Small intestine (tissue), 7 donors: ENCODE data around the gene CRMP1. TPM values are rescaled to one million over a fixed set of nuclear protein-coding genes. Genes with fewer than 3 reads are reported as not detected.

Experiments used
- DNase-seq, 2 donors: peaks; one replicate each; pipeline versions ENCODE4 v3.0.0 to v3.0.0-alpha.2; 2013
- FAIRE-seq: peaks from 2 replicates; lab custom pipeline; 2012; peaks lifted over from hg19 to GRCh38; lab: Jason Lieb, UNC
- H3K27ac ChIP-seq, 3 donors: one replicate each; pipeline ENCODE4 v1.5.1; 2013; ENCODE audit warnings: low read length in 2 of 3, mild to moderate bottlenecking in 2 of 3, control low read depth in 1 of 3, inconsistent platforms in 1 of 3, low read depth in 1 of 3, moderate library complexity in 1 of 3
- H3K27me3 ChIP-seq, 3 donors: one replicate each; pipeline ENCODE4 v1.6.1; 2013; ENCODE audit warnings: low read length in 3 of 3, inconsistent platforms in 1 of 3; ENCODE audit not compliant: control insufficient read depth in 3 of 3, insufficient read depth in 3 of 3
- H3K36me3 ChIP-seq, 3 donors: one replicate each; pipeline ENCODE4 v1.6.1; 2013; ENCODE audit warnings: low read length in 3 of 3, inconsistent platforms in 1 of 3, low read depth in 1 of 3, mild to moderate bottlenecking in 1 of 3, moderate library complexity in 1 of 3; ENCODE audit not compliant: control insufficient read depth in 3 of 3, insufficient read depth in 2 of 3
- H3K4me1 ChIP-seq, 3 donors: one replicate each; pipeline ENCODE4 v1.6.1; 2013; ENCODE audit warnings: low read length in 2 of 3, inconsistent platforms in 1 of 3, low read depth in 1 of 3, mild to moderate bottlenecking in 1 of 3, moderate library complexity in 1 of 3; ENCODE audit not compliant: control insufficient read depth in 3 of 3, insufficient read depth in 2 of 3
- H3K4me3 ChIP-seq, 3 donors: one replicate each; pipeline ENCODE4 v1.5.1; 2013; ENCODE audit warnings: low read length in 3 of 3, control low read depth in 1 of 3, inconsistent platforms in 1 of 3, low read depth in 1 of 3, mild to moderate bottlenecking in 1 of 3, moderate library complexity in 1 of 3
- H3K9me3 ChIP-seq, 2 donors: one replicate each; pipeline ENCODE4 v1.6.1; 2013; ENCODE audit warnings: low read depth in 1 of 2, low read length in 1 of 2; ENCODE audit not compliant: control insufficient read depth in 2 of 2, insufficient read depth in 1 of 2
- WGBS, 3 donors: extraction: QIAGEN DNeasy Blood & Tissue Kit; methylation state at CpG; one replicate each; pipeline ENCODE4 v1.1.7; 2013; 5-methylcytosine and 5-hydroxymethylcytosine counted together
- polyA plus RNA-seq, 4 donors: library from polyadenylated mRNA; stranded (reverse) in 3 of 4; unstranded in 1 of 4; fragments of 200-250 nt in 3 of 4; fragments of 120-200 nt in 1 of 4; gene quantifications; one replicate each; pipeline versions ENCODE4 v1.2.1 to v1.2.3, GENCODE V29; 2013
- donor health status: healthy with polysubstance abuse.
- donor health status: control.
- donor health status: control.
- donor health status: Bipolar disorder and iron deficiency.
- donor health status: healthy.

CRMP1 gene
- polyA plus RNA-seq, 4 donors: 0.22 to 9.1 (median 3.9) TPM

DNA sequence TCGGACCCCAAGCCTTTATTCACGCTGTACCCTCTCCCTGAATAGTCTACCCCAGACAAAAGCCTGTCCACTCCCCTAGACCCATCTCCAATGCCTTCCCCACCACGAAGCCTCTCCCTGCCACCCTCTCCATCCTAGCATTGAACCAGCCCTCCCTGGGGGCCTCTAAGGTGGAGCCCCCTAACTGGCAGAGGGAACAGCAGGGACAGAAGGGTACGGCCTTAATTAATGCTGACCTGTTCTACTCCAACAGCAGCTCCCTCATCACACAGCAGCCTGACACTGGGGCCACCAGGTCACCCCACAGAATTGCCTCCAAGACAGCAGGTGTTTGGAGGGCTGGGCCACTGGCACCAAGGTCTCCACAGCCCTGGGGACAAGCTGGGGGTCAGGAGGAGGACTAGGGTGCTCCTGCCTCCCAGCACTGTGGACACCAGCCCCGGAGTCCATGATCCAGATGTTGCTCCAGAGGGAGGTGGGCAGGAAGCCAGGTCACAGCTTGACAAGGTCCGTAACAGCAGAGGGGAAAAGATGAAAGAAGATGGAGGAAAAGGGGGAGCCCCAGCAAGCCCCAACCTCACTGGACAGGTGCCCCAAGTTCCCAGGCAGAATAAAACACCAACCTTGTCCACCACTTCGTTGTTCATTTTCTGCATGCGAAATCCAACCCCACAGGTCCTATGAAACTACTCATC is 3.7 kb downstream of the CRMP1 start:
- Histone ChIP-seq H3K4me1 (no peaks in the 10 kb centered on the region), H3K4me3 (peak overlapping the region in 1 of 3 donors; percentile 15), H3K27me3 (peaks cover 32 to 59% (median 48%) of the 10 kb centered on the region in 3 donors), H3K9me3 (peaks cover 0 to 2% of the 10 kb centered on the region in 2 donors), H3K27ac (no peak overlapping the region), H3K36me3 (no peaks in the 10 kb centered on the region)
- 23 to 26% (median 25%) methylated on average over 8 of the region's 8 CpGs for WGBS, 3 donors
- DNase-seq (no peak), FAIRE-seq (no peak)

DNA sequence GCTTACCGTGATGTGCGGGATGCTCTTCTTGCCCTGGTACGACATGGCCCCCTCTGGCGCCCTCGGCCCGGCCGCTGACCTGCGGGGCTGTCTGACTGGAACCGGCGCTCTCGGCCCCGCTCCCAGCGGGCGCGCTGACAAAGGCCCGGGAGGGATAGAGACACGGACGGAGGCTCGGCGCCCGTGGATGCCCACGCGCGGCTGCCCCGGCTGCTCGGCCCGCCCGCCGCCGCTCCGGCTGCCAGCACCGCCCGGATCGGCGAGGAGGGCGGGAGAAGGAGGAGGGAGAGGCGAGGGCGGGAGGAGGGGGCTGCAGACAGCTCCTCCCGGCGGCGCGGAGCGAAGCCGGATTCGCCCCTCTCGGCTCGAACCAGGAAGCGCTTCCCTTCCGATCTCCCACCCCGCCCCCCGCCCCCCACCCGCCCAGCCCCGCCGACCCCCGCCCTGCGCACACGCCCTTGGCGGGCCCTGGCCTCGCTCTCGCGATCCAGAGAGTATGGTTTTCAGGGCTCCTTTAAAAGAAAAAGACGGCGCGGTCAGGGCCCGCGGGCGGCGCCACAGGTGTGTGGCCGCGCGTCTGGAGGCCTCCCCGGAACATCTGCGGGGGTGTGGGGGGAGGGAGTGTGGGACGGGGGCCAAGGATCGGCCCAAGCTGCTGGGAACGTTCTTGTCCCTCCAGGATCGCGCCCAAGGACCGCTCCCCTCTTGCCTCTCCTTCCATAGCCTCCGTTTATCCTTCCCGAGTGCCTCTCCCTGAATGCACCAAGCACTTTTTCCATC is 4.5 kb downstream of the CRMP1 start:
- WGBS, 3 donors: 2 to 5% (median 4%) methylated on average over 52 to 80 of the region's 81 CpGs
- H3K36me3 ChIP-seq: no peaks in the 10 kb centered on the region
- H3K9me3 ChIP-seq: peaks cover 0 to 2% of the 10 kb centered on the region in 2 donors
- DNase-seq (no peak), FAIRE-seq (no peak)
- peaks cover 32 to 51% (median 41%) of the 10 kb centered on the region in 3 donors for H3K27me3 ChIP-seq
- no peaks in the 10 kb centered on the region for H3K4me1 ChIP-seq
- H3K27ac ChIP-seq: peak overlapping the region in 1 of 3 donors; percentile 33
- H3K4me3 ChIP-seq: peak overlapping the region; percentile 10 to 22 (median 17)

DNA sequence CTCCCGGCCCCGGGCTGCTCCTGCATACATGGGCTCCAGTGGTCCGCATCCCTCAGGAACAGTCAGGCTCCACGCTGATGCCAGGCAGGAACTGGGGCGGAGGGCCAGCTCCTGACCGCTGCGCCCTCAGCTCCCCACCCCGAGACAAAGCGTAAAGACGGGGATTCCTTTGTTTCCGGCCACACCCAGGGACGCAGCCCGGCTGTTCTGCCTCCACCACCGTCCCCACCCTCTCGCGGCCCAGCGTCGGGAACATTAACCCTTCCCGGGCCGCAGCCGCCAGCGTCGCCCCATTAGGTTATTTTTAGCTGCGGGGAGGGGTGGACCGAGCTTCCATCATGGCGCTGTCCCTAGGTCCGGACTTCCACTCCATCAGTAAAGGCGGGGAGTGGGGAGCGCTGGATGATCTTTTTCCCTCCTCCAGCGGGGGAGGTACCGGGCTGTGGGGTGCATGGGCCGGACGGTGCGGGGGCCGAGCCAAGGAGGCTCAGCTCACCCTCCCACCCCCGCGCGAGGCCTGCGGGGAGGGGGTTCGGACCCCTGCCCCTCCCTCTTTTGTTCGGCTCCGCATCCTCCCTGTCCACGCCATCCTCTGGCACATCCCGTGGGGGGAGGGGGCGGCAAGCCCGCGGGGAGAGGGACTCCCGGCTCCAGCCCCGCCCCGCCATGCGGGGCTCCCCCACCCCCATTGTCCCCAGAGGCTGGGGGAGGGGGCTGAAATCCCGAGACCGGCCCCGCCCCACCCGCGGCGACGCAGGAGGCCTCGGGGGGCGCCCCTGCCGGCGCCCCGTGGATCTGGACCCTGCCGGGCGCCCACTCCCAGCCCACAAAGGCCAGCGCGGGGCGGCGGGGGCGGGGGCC is 5.3 kb downstream of the CRMP1 start:
- H3K27me3 ChIP-seq: peaks cover 32 to 48% (median 38%) of the 10 kb centered on the region in 3 donors
- DNase-seq: no peak

DNA sequence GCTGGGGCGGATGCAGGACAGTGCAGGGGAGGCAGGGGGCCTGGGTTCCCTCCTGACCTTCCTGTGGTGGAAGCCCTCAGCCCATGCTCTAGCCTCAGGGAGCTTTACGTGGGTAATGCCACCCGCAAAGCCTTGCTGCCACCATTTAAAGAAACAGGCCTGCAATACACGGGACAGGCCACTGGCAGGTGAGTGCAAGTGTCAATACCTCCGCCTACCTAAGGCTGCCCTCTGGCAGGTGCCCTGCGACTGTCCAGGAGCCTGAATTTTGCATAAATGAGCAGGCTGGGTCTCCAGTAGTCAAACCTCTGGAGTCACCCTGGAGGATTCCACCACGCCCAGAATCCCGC is 5.9 kb downstream of the CRMP1 start:
- DNase-seq: no peak
- no peaks in the 10 kb centered on the region for H3K4me1 ChIP-seq
- peaks cover 0 to 2% of the 10 kb centered on the region in 2 donors for H3K9me3 ChIP-seq
- 17 to 29% (median 20%) methylated on average over 8 of the region's 8 CpGs for WGBS, 3 donors
- peaks cover 28 to 45% (median 34%) of the 10 kb centered on the region in 3 donors for H3K27me3 ChIP-seq
- peak overlapping the region in 1 of 3 donors; percentile 46 for H3K4me3 ChIP-seq
- no peak for FAIRE-seq
- no peaks in the 10 kb centered on the region for H3K36me3 ChIP-seq
- peak overlapping the region in 1 of 3 donors; percentile 17 for H3K27ac ChIP-seq

More for the DNA sequence above, 5.3 kb downstream of the CRMP1 start:
- Histone ChIP-seq H3K4me3 (peak overlapping the region in 2 of 3 donors; percentile 17 to 46), H3K4me1 (no peaks in the 10 kb centered on the region), H3K36me3 (no peaks in the 10 kb centered on the region), H3K27ac (peak overlapping the region in 1 of 3 donors; percentile 33), H3K9me3 (peaks cover 0 to 2% of the 10 kb centered on the region in 2 donors)
- no peak for FAIRE-seq
- WGBS, 3 donors: 2 to 4% (median 3%) methylated on average over 51 to 70 of the region's 70 CpGs

DNA sequence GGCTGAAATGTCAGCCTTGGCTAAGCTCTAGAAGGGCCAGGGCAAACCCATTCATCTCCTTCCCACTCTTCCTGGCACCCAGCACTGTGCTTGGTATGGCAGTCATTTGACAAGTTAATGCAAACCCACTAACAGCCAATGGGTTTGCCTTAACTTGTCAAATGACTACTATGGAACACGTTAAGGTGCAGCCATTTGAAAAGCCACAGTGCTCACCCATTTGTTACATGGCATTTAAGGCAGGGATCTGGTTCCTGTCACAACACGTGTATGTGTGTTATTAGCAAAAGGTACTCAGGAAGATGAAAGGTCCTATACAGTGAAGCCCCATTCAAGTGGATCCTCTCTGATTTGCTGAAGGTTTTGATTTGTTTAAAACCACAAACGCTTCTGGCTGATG is 7.2 kb downstream of the CRMP1 start:
- Histone ChIP-seq H3K36me3 (no peaks in the 10 kb centered on the region), H3K27me3 (peaks cover 23 to 33% (median 24%) of the 10 kb centered on the region in 3 donors), H3K27ac (no peak overlapping the region), H3K9me3 (peaks cover 0 to 2% of the 10 kb centered on the region in 2 donors), H3K4me3 (no peak overlapping the region), H3K4me1 (no peaks in the 10 kb centered on the region)
- 47 to 61% (median 59%) methylated on average over 3 of the region's 3 CpGs for WGBS, 3 donors
- DNase-seq (no peak), FAIRE-seq (no peak)

DNA sequence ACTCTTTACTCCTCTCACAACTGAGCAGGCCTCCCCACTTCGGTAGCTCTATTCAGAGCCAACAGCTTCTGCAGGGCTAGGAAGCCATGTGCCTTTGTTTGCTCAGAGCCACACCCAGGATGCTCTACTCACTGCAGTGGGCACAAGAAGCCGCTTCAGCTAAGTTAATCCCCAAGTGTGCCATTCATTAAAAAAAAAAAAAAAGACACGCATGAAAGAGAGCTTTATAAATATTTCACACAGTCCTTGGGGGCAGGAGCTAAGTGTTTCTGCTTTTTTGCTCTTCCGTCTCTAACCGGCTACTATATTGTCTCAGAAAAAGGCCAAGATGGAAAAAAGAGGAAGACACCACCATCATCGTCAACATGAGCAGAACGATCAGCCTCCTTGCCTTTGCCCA is 8.1 kb downstream of the CRMP1 start:
- FAIRE-seq (no peak), DNase-seq (no peak)
- Histone ChIP-seq H3K4me1 (no peaks in the 10 kb centered on the region), H3K9me3 (peaks cover 0 to under 1% of the 10 kb centered on the region in 2 donors), H3K27ac (no peak overlapping the region), H3K27me3 (peaks cover 16 to 23% (median 16%) of the 10 kb centered on the region in 3 donors), H3K4me3 (no peak overlapping the region), H3K36me3 (no peaks in the 10 kb centered on the region)
- 63 to 76% (median 72%) methylated on average over 7 of the region's 7 CpGs for WGBS, 3 donors

DNA sequence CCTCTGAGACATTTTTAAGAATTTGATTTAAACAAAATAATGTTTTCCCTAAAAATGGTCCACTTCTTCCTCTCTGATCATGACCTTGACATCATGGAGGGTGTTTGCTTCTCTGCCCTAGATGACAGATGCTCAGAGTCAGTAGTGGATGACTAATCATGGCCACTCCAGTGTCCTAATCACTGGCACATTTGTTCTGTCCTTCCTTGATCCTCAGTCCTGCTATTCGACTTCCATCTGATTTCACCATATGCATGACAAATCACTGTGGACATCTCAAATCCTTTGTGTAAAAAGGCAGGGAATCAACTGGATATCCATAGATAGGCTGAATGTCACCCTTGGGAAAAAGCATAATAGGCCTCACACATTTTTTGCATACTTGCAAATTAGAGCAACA is 9.0 kb downstream of the CRMP1 start:
- no peak overlapping the region for H3K27ac ChIP-seq
- 65 to 84% (median 72%) methylated on average over 1 of the region's 1 CpG for WGBS, 3 donors
- no peaks in the 10 kb centered on the region for H3K9me3 ChIP-seq
- FAIRE-seq (no peak), DNase-seq (no peak)
- no peaks in the 10 kb centered on the region for H3K36me3 ChIP-seq
- peaks cover 8 to 14% (median 13%) of the 10 kb centered on the region in 3 donors for H3K27me3 ChIP-seq
- H3K4me3 ChIP-seq: no peak overlapping the region
- no peaks in the 10 kb centered on the region for H3K4me1 ChIP-seq

DNA sequence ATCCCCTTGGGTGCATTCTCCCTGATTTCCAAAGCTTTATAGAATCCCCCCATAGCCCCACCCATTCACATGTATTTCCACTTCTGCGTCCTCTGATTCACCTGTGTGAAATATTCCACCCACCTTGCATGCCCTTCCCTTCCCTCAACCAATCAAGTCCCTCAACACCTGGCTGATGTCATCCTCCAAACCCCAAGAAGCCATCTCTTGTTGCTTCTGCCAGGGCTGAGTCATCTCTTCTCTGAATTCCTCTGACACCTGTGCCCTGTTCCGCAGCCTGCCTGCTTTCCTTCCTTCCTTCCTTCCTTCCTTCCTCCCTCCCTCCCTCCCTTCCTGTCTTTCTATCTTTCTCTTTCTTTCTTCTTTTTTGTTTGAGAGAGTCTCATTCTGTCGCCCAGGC is 9.9 kb downstream of the CRMP1 start:
- no peak for FAIRE-seq
- Histone ChIP-seq H3K27ac (no peak overlapping the region), H3K4me3 (no peak overlapping the region), H3K27me3 (peaks cover 3 to 13% (median 7%) of the 10 kb centered on the region in 3 donors), H3K9me3 (no peaks in the 10 kb centered on the region), H3K36me3 (no peaks in the 10 kb centered on the region), H3K4me1 (no peaks in the 10 kb centered on the region)
- WGBS, 3 donors: 74 to 81% (median 78%) methylated on average over 3 of the region's 3 CpGs
- DNase-seq: no peak
